Liver (tissue), 9 donors: ENCODE measurements around the gene FAM120AOS. TPM values are rescaled to one million over a fixed set of nuclear protein-coding genes. Genes with fewer than 3 reads are reported as not detected.
A peak's percentile ranks its signal among the peaks of the same experiment; 100 is the strongest.

Experiments used
- DNase-seq: peaks from one replicate; pipeline ENCODE4 v3.0.0-alpha.2; 2017; ENCODE audit warnings: low spot score
- H3K27ac ChIP-seq, 2 donors: one replicate each; pipeline ENCODE4 v1.7.0; 2013; ENCODE audit warnings: inconsistent platforms in 2 of 2, low read length in 2 of 2, control low read depth in 1 of 2, low read depth in 1 of 2, mild to moderate bottlenecking in 1 of 2
- H3K27me3 ChIP-seq, 4 donors: one replicate each; pipeline versions ENCODE4 v1.6.1 to v1.7.0; 2013; ENCODE audit warnings: low read length in 3 of 4, inconsistent platforms in 1 of 4, mild to moderate bottlenecking in 1 of 4, moderate library complexity in 1 of 4; ENCODE audit not compliant: control insufficient read depth in 4 of 4, insufficient read depth in 4 of 4
- H3K36me3 ChIP-seq, 4 donors: one replicate each; pipeline versions ENCODE4 v1.6.1 to v1.7.0; 2013; ENCODE audit warnings: low read length in 3 of 4, mild to moderate bottlenecking in 3 of 4, low read depth in 1 of 4, moderate library complexity in 1 of 4; ENCODE audit not compliant: control insufficient read depth in 4 of 4, insufficient read depth in 3 of 4
- H3K4me1 ChIP-seq, 4 donors: one replicate each; pipeline versions ENCODE4 v1.6.1 to v1.7.0; 2013; ENCODE audit warnings: low read length in 3 of 4, mild to moderate bottlenecking in 3 of 4, moderate library complexity in 1 of 4; ENCODE audit not compliant: control insufficient read depth in 4 of 4, insufficient read depth in 4 of 4
- H3K4me3 ChIP-seq, 3 donors: one replicate each; pipeline versions ENCODE4 v1.6.1 to v1.7.0; 2013; ENCODE audit warnings: low read length in 3 of 3, control low read depth in 1 of 3, low read depth in 1 of 3, mild to moderate bottlenecking in 1 of 3
- H3K9ac ChIP-seq, 2 donors: one replicate each; pipeline ENCODE4 v1.7.0; 2013; ENCODE audit warnings: low read length in 2 of 2, mild to moderate bottlenecking in 2 of 2, moderate library complexity in 2 of 2, control low read depth in 1 of 2, low read depth in 1 of 2
- H3K9me3 ChIP-seq, 4 donors: one replicate each; pipeline versions ENCODE4 v1.6.1 to v1.7.0; 2013; ENCODE audit warnings: low read length in 3 of 4; ENCODE audit not compliant: control insufficient read depth in 4 of 4
- ATF3 ChIP-seq: IDR thresholded peaks from 2 replicates; pipeline ENCODE4 v1.6.1; 2016; ENCODE audit warnings: antibody characterized with exemption
- CTCF ChIP-seq: fragments of 150-350 bp; IDR thresholded peaks from 2 replicates; pipeline ENCODE4 v1.5.1; 2017; ENCODE audit warnings: improper control_type of control experiment, low read depth, low read length; ENCODE audit not compliant: missing input control
- EGR1 ChIP-seq, 2 donors: IDR thresholded peaks; 2 replicates each; pipeline ENCODE4 v1.6.1; 2016 to 2018; ENCODE audit warnings: antibody characterized with exemption in 2 of 2, low read depth in 2 of 2
- FOXA1 ChIP-seq: IDR thresholded peaks from 2 replicates; pipeline ENCODE4 v1.6.1; 2016; ENCODE audit warnings: antibody characterized with exemption
- HNF4A ChIP-seq, 2 donors: conservative IDR thresholded peaks; 2 replicates each; pipeline ENCODE4 v1.6.1; 2016; ENCODE audit warnings: antibody characterized with exemption in 2 of 2, mild to moderate bottlenecking in 2 of 2
- HNF4G ChIP-seq: IDR thresholded peaks from 2 replicates; pipeline ENCODE4 v1.6.1; 2016; ENCODE audit warnings: antibody characterized with exemption
- JUND ChIP-seq, 2 donors: IDR thresholded peaks; 2 replicates each; pipeline ENCODE4 v1.6.1; 2016; ENCODE audit warnings: antibody characterized with exemption in 2 of 2
- MAX ChIP-seq: IDR thresholded peaks from 2 replicates; pipeline ENCODE4 v1.6.1; 2016; ENCODE audit warnings: antibody characterized with exemption
- RXRA ChIP-seq, 2 donors: IDR thresholded peaks; 2 replicates each; pipeline ENCODE4 v1.6.1; 2017 to 2018; ENCODE audit warnings: antibody characterized with exemption in 2 of 2, mild to moderate bottlenecking in 1 of 2
- SP1 ChIP-seq: IDR thresholded peaks from 2 replicates; pipeline ENCODE4 v1.6.1; 2018; ENCODE audit warnings: antibody characterized with exemption, mild to moderate bottlenecking
- YY1 ChIP-seq: IDR thresholded peaks from 2 replicates; pipeline ENCODE4 v1.6.1; 2016; ENCODE audit warnings: antibody characterized with exemption, mild to moderate bottlenecking
- WGBS: extraction: QIAGEN DNeasy Blood & Tissue Kit; methylation state at CpG from one replicate; pipeline ENCODE4 v1.1.7; 2013; 5-methylcytosine and 5-hydroxymethylcytosine counted together
- polyA plus RNA-seq, 2 donors: library from polyadenylated mRNA; stranded (reverse) in 1 of 2; unstranded in 1 of 2; fragments of 200-250 nt in 1 of 2; fragments of >200 nt in 1 of 2; fragmentation: Nextera tagmentation in 1 of 2; extraction: Ambion mirVana in 1 of 2; gene quantifications; one replicate each; pipeline versions ENCODE4 v1.2.1 to v1.2.3, GENCODE V29; 2013 to 2015
- total RNA-seq, 2 donors: library from RNA; depleted of rRNA; stranded (reverse); fragments of >200 nt; gene quantifications; one replicate each; pipeline ENCODE4 v1.2.3, GENCODE V29; 2014
- donor health status: healthy.
- donor health status: healthy.
- donor health status: healthy.
- donor health status: healthy.
- donor health status: healthy.

The FAM120AOS gene
- total and polyA plus RNA-seq, 4 donors: 16.4 to 25.0 (median 17.3) TPM

GRCh38 chr9:93496285-93496684 lies 42.9 kb upstream of the FAM120AOS start:
- Histone ChIP-seq H3K27ac (no peak overlapping the region), H3K9me3 (no peaks in the 10 kb centered on the region), H3K27me3 (no peaks in the 10 kb centered on the region), H3K4me1 (peaks cover 6 to 29% (median 13%) of the 10 kb centered on the region in 4 donors), H3K9ac (no peak overlapping the region), H3K36me3 (peaks cover 3 to 37% (median 25%) of the 10 kb centered on the region in 4 donors), H3K4me3 (no peak overlapping the region)
- TF ChIP-seq RXRA (IDR thresholded peaks at IDR 0.05): no peak
- no peak for TF ChIP-seq HNF4G
- TF ChIP-seq ATF3: no peak
- no peak for TF ChIP-seq EGR1 (IDR thresholded peaks at IDR 0.05; ENCODE audit: low read depth in 2 of 2)
- TF ChIP-seq HNF4A (conservative IDR thresholded peaks at IDR 0.05): no peak
- TF ChIP-seq MAX: no peak
- TF ChIP-seq JUND (IDR thresholded peaks at IDR 0.05): no peak
- TF ChIP-seq YY1: no peak
- TF ChIP-seq SP1: no peak
- TF ChIP-seq CTCF: no peak
- DNase-seq: no peak
- WGBS: 92% methylated on average over 3 of the region's 3 CpGs

GRCh38 chr9:93493949-93494348 lies 40.6 kb upstream of the FAM120AOS start:
- peaks cover 6 to 16% (median 10%) of the 10 kb centered on the region in 4 donors for H3K4me1 ChIP-seq
- H3K9me3 ChIP-seq: no peaks in the 10 kb centered on the region
- H3K4me3 ChIP-seq: no peak overlapping the region
- TF ChIP-seq MAX (no peak), HNF4A (conservative IDR thresholded peaks at IDR 0.05) (peak; percentile 73 to 78)
- DNase-seq: no peak
- H3K36me3 ChIP-seq: peaks cover 4 to 27% (median 22%) of the 10 kb centered on the region in 4 donors
- no peak overlapping the region for H3K9ac ChIP-seq
- 75% methylated on average over 12 of the region's 12 CpGs for WGBS
- H3K27ac ChIP-seq: no peak overlapping the region
- H3K27me3 ChIP-seq: no peaks in the 10 kb centered on the region

GRCh38 chr9:93492327-93492726 lies 38.9 kb upstream of the FAM120AOS start:
- H3K4me1 ChIP-seq: peaks cover 6 to 16% (median 10%) of the 10 kb centered on the region in 4 donors
- 71% methylated on average over 5 of the region's 5 CpGs for WGBS

More at GRCh38 chr9:93492327-93492726, 38.9 kb upstream of the FAM120AOS start:
- Histone ChIP-seq H3K36me3 (peaks cover 1 to 20% (median 13%) of the 10 kb centered on the region in 4 donors), H3K4me3 (no peak overlapping the region), H3K27ac (no peak overlapping the region), H3K9ac (no peak overlapping the region), H3K27me3 (no peaks in the 10 kb centered on the region), H3K9me3 (no peaks in the 10 kb centered on the region)
- TF ChIP-seq SP1 (no peak), MAX (no peak), FOXA1 (no peak)
- no peak for DNase-seq
